Embryonic facial prominence (tissue), 1 donor: ENCODE data around the gene SH3TC1.

Experiments
- DNase-seq: peaks from one replicate; pipeline ENCODE4 v3.0.0-alpha.2; 2016; ENCODE audit errors: extremely low spot score

SH3TC1 gene

GRCh38 chr4:8260656-8261111, 61.6 kb downstream of the SH3TC1 start:
- no peak for DNase-seq

DNA sequence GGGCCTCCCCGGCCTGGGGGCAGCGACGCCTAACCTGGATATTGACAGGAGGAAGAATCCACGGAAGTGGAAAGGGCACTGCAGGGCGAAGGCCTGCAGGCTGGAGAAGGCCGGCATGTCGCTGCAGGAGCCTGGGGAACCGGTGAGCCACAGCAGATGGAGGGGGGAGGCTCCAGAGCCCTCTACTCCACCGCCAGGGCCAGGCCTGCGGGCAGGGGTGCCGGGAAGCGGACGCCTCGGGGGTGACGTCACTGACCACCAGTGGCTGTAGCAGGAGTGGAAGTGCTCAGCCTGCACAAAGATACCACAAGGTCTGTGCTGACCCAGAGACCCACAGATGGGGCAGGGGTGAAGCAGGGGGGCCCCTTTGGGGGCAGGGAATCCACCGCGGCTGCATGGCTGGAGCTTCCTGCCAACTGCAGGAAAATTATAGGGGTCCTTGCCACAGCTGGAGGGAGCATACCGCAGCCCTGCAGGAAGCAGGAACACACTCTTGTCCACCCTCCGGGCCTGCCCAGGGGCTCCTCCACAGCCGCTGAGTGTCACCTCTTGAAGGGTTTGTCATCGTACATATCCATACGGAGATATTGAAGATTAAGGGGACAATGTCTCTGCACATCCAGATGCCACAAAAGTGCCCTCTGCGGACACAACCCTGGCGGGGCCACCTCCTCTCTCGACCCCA, 62.9 kb downstream of the SH3TC1 start:
- no peak for DNase-seq

GRCh38 chr4:8262637-8263322, 63.7 kb downstream of the SH3TC1 start:
- no peak for DNase-seq

DNA sequence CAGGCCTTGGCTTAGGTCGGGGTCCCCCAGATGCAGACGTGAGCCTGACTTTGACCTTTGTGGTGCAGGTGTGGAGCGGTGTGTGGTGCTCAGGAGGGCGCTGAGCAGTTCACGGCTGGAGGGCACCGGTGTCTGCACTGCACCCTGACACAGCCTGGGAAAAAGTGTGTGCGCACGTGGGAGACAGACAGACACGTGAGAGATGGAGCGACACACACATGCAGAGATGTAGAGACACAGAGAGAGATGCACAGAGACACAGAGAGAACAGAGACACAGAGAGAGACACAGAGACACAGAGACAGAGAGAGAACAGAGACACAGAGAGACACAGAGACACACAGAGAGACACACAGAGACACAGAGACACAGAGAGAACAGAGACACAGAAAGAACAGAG, 64.3 kb downstream of the SH3TC1 start:
- no peak for DNase-seq

DNA sequence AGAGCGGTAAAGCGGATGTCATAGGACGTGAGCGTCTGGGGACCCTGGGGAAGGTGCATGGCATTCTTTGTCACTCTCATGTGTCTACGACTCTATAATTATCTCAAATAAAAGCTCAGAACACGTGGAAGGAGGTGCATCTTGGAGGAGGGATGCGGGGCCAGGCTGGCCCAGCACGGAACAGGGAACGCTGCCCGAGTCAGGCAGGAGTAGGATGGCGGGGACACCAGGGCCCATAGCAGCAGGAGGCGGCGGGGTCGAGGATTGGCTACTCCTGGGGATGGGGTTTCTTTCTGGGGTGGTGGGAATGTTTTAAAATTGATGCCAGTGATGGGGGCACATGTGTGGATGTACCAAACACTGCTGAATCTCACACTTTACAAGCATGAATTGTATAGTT, 65.0 kb downstream of the SH3TC1 start:
- DNase-seq, result no peak

DNA sequence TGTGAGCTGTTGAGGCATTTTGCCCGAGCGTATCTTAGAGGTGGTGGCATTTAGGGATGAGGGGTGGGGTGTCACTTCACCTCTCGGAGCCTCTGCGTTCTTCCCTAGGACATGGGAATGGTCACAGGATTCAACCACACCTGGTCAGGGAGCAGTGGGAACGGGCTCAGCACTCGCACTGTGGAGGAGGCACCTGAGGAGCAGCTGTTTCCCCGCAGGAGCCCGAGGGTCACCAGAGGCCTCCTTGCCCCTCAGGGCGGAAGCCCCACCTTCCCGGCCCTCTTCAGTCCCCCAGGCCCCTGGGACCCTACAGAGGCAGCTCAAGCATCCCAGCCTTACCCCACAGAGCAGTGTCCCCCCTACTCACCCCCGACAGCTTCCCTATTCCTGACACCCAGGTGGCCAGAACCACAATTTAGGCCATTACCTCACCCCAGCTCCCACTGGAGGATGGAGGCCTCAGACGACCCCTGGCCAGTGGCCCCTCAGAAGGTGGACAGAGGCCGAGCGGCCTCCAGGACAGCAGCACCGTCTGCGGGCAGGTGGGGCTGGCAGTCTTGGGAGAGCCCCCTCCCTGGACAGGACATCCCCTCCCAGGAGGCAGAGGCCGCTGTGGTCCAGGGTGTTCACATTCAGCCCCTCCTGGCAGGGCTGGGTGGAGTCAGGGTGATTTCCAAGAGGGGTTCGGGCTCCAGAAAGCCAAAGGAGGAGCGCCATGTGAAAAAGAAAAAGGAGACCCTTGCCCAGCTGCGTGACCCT, 66.3 kb downstream of the SH3TC1 start:
- no peak for DNase-seq

GRCh38 chr4:8266088-8266487, 67.0 kb downstream of the SH3TC1 start:
- DNase-seq, result no peak

DNA sequence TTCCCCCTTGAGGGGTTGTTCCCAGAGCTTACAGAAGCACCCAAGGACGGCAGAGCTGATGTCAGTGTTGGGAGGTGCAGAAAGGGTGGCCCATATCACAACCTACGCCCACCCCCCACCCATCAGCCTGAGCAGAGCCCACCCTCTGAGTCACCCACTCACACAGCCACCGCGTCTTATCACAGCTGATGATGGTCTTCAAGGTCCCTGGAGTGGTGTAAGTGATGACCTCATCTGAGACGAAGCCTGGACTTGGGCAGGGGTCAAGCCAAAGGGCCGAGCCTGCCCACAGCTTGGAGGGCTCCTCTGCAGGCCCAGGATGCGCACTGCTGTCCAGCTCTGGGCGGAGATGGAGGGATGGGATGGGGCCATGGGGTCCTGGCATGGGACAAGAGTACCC, 67.4 kb downstream of the SH3TC1 start:
- no peak for DNase-seq

DNA sequence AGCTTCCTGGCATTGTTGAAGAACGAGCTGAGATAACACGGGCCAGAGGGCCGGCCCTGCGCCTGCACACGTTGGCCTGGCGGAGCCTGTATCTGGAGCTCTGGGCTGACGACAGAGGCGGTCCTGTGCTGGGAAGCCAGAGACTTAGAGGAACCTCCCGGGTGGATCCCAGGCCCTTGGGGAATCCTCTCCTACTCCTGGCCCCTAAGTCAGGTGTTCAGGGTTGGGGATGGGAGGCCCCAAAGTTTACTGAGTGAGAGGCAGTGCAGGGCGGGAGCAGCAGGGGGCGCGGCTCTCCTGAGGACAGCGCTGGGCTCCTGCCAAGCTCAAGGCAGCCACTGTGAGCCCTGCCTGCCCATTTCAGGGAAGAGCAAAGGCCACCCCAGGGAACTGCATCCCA, 68.0 kb downstream of the SH3TC1 start:
- no peak for DNase-seq

GRCh38 chr4:8268211-8268610, 69.1 kb downstream of the SH3TC1 start:
- DNase-seq, result no peak

DNA sequence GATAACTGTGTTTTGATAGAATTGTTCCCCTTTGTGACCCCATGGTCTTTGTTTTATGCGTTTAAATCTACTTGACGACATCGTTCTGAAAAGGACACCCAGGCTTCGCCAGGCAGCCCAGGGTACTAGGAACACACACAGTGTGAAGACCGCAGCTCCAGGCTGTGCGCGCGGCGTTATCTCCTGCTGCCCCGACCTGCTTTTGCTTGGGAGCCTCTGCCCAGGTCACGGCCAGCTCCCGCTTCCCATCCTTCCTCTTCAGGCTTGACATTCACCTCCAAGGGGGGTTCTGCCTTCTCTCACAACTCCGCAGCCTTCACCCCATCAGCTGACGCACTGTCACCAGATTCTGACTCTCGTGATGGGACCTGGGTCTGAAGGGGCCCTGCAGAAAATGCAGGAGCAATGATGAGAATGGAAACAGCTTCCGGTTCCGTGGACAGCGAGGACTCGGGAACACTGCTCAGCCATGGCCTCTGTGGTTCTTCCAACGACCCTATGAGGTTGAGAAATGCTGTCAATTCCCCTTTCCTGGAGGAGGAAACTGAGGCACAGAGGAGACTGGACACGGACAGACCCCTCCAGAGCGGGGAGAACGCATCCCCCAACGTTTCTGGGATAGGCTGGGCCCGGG, 69.9 kb downstream of the SH3TC1 start:
- DNase-seq, result no peak

DNA sequence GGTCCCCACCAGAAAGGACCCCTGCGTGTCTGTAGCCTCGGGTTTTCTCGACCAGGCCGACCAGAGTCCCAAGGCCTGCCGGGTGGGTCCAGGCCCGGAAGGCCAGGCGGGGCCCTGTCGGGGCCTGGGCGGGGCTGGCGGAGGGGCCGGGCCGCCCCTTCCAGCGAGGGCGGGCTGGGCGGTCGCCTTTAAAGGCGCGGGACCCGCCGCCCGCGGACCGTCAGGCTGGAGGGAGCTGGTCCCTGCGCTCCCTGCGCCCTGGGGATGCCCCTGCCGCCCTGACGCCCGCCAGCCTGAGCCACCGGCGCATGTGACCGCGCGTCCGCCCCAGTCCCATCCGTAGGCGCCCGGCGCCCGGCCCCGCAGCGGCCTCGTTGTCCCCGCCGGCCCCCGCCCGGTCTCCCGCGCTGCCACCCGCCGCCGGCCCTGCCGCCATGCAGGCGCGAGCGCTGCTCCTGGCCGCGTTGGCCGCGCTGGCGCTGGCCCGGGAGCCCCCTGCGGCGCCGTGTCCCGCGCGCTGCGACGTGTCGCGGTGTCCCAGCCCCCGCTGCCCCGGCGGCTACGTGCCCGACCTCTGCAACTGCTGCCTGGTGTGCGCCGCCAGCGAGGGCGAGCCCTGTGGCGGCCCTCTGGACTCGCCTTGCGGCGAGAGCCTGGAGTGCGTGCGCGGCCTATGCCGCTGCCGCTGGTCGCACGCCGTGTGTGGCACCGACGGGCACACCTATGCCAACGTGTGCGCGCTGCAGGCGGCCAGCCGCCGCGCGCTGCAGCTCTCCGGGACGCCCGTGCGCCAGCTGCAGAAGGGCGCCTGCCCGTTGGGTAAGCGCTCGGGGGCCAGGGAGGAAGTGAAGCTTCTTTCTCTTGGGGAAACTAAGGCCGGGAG, 70.7 kb downstream of the SH3TC1 start, which contains the start of gene HTRA3:
Gene HTRA3 (plus strand): TSS at position 220 of the 883 bp plus-strand sequence. CDS start 215 bp downstream, at position 435.
- no peak for DNase-seq

GRCh38 chr4:8270418-8270771, 71.3 kb downstream of the SH3TC1 start:
- no peak for DNase-seq

- DNase-seq, result no peak
Observed at GRCh38 chr4:8270912-8271815, 72.1 kb downstream of the SH3TC1 start.

GRCh38 chr4:8271821-8272220, 72.7 kb downstream of the SH3TC1 start:
- DNase-seq, result no peak

GRCh38 chr4:8272472-8273428, 73.7 kb downstream of the SH3TC1 start:
- DNase-seq, result no peak

DNA sequence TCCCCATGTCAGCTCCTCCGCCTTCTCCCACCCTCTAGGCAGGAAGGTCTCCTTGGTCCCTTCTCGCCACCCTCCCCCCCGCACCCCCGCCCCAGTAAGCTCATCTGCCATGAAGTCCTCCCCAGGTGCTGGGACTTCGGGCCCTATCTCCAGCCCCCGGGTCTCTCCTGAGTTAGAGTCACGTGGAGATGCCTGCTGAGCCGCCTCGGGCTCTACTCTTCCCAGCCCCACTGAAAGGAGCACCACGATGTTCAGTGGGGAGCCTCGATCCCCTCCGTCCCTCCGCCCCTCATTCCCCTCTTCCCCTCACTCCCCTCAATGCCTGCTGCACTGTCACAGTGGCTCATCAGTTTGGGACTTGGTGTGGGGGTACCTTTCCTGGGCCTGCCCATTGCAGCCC, 74.4 kb downstream of the SH3TC1 start:
- DNase-seq, result no peak

GRCh38 chr4:8274066-8274652, 75.1 kb downstream of the SH3TC1 start:
- DNase-seq, result no peak
